ENCODE measurements around the gene TNIK. TPM values are rescaled to one million over a fixed set of nuclear protein-coding genes. Genes with fewer than 3 reads are reported as not detected.

TNIK gene
- total RNA-seq, 2 experiments from 2014 or later: 55.2 to 56.9 TPM

GRCh38 chr3:171115667-171116066 is 344.5 kb downstream of the TNIK start:
- ChIA-PET CTCF (interaction anchor here (0.5 kb wide), 1 partner anchor 882 kb away, joined by 3 read pairs; no protein-coding TSS in a partner anchor), POLR2A (no interaction called here)
- Mint-ChIP-seq H3K4me3 (no peak overlapping the region), H3K4me1 (no peaks in the 10 kb centered on the region), H3K36me3 (ENCODE audit: low read depth) (peaks cover 38% of the 10 kb centered on the region), H3K9me3 (peaks cover 6% of the 10 kb centered on the region), H3K27me3 (no peaks in the 10 kb centered on the region), H3K27ac (no peak overlapping the region)
- no peak for DNase-seq

GRCh38 chr3:171113716-171114115 is 346.5 kb downstream of the TNIK start:
- ChIA-PET CTCF (interaction anchor here (0.7 to 1.3 kb wide), 2 partner anchors 14 to 1540 kb away, joined by 4 read pairs; no protein-coding TSS in a partner anchor), POLR2A (no interaction called here)
- Mint-ChIP-seq H3K27me3 (no peaks in the 10 kb centered on the region), H3K4me1 (no peaks in the 10 kb centered on the region), H3K4me3 (no peak overlapping the region), H3K27ac (no peak overlapping the region), H3K9me3 (no peaks in the 10 kb centered on the region), H3K36me3 (ENCODE audit: low read depth) (peaks cover 29% of the 10 kb centered on the region)
- no peak for DNase-seq

GRCh38 chr3:171110715-171111114 is 349.5 kb downstream of the TNIK start:
- Mint-ChIP-seq H3K4me3 (no peak overlapping the region), H3K27me3 (no peaks in the 10 kb centered on the region), H3K36me3 (ENCODE audit: low read depth) (peaks cover 40% of the 10 kb centered on the region), H3K27ac (no peak overlapping the region), H3K9me3 (no peaks in the 10 kb centered on the region), H3K4me1 (no peaks in the 10 kb centered on the region)
- DNase-seq: no peak
- CTCF ChIA-PET: no interaction called here
- POLR2A ChIA-PET: no interaction called here

GRCh38 chr3:171108066-171108465 is 352.1 kb downstream of the TNIK start:
- Mint-ChIP-seq H3K36me3 (ENCODE audit: low read depth) (peaks cover 39% of the 10 kb centered on the region), H3K27ac (no peak overlapping the region), H3K4me1 (no peaks in the 10 kb centered on the region), H3K27me3 (no peaks in the 10 kb centered on the region), H3K4me3 (no peak overlapping the region), H3K9me3 (no peaks in the 10 kb centered on the region)
- ChIA-PET CTCF (no interaction called here), POLR2A (no interaction called here)
- no peak for DNase-seq

- Mint-ChIP-seq H3K27me3 (no peaks in the 10 kb centered on the region), H3K36me3 (ENCODE audit: low read depth) (peaks cover 51% of the 10 kb centered on the region), H3K27ac (no peak overlapping the region), H3K4me3 (no peak overlapping the region), H3K4me1 (peaks cover 3% of the 10 kb centered on the region), H3K9me3 (no peaks in the 10 kb centered on the region)
- no peak for DNase-seq
- ChIA-PET CTCF (no interaction called here), POLR2A (no interaction called here)
These were observed 357.0 kb downstream of the TNIK start for GRCh38 chr3:171103185-171103584.

- H3K9me3 Mint-ChIP-seq: no peaks in the 10 kb centered on the region
- H3K36me3 Mint-ChIP-seq (ENCODE audit: low read depth): peaks cover 47% of the 10 kb centered on the region
- ChIA-PET CTCF (no interaction called here), POLR2A (no interaction called here)
- peaks cover 3% of the 10 kb centered on the region for H3K4me1 Mint-ChIP-seq
- H3K4me3 Mint-ChIP-seq: no peak overlapping the region
- no peak for DNase-seq
- H3K27ac Mint-ChIP-seq: no peak overlapping the region
- H3K27me3 Mint-ChIP-seq: no peaks in the 10 kb centered on the region
These were observed 358.1 kb downstream of the TNIK start for GRCh38 chr3:171101982-171102641.

- Mint-ChIP-seq H3K27ac (no peak overlapping the region), H3K36me3 (ENCODE audit: low read depth) (peaks cover 41% of the 10 kb centered on the region), H3K27me3 (no peaks in the 10 kb centered on the region), H3K4me3 (no peak overlapping the region), H3K9me3 (no peaks in the 10 kb centered on the region), H3K4me1 (peaks cover 3% of the 10 kb centered on the region)
- ChIA-PET POLR2A (no interaction called here), CTCF (no interaction called here)
- DNase-seq: no peak
These were observed 360.3 kb downstream of the TNIK start for GRCh38 chr3:171099911-171100310.

- no peak overlapping the region for H3K27ac Mint-ChIP-seq
- no peak for DNase-seq
- CTCF ChIA-PET: no interaction called here
- H3K27me3 Mint-ChIP-seq: no peaks in the 10 kb centered on the region
- peaks cover 3% of the 10 kb centered on the region for H3K4me1 Mint-ChIP-seq
- no peak overlapping the region for H3K4me3 Mint-ChIP-seq
- peaks cover 43% of the 10 kb centered on the region for H3K36me3 Mint-ChIP-seq (ENCODE audit: low read depth)
- no peaks in the 10 kb centered on the region for H3K9me3 Mint-ChIP-seq
- POLR2A ChIA-PET: no interaction called here
These were observed 365.1 kb downstream of the TNIK start for GRCh38 chr3:171095063-171095462.

- DNase-seq: no peak
- POLR2A ChIA-PET: no interaction called here
- Mint-ChIP-seq H3K9me3 (no peaks in the 10 kb centered on the region), H3K27ac (no peak overlapping the region), H3K27me3 (no peaks in the 10 kb centered on the region), H3K4me3 (no peak overlapping the region), H3K4me1 (peaks cover 5% of the 10 kb centered on the region), H3K36me3 (ENCODE audit: low read depth) (peaks cover 42% of the 10 kb centered on the region)
- CTCF ChIA-PET: no interaction called here
These were observed 365.8 kb downstream of the TNIK start for GRCh38 chr3:171094411-171094810.

GRCh38 chr3:171093462-171093861 is 366.7 kb downstream of the TNIK start:
- peaks cover 45% of the 10 kb centered on the region for H3K36me3 Mint-ChIP-seq (ENCODE audit: low read depth)
- CTCF ChIA-PET: no interaction called here

GRCh38 chr3:171092467-171092911 is 367.7 kb downstream of the TNIK start:
- no peaks in the 10 kb centered on the region for H3K9me3 Mint-ChIP-seq
- H3K27me3 Mint-ChIP-seq: no peaks in the 10 kb centered on the region
- ChIA-PET CTCF (no interaction called here), POLR2A (no interaction called here)
- DNase-seq: no peak
- peaks cover 48% of the 10 kb centered on the region for H3K36me3 Mint-ChIP-seq (ENCODE audit: low read depth)
- peaks cover 5% of the 10 kb centered on the region for H3K4me1 Mint-ChIP-seq
- no peak overlapping the region for H3K4me3 Mint-ChIP-seq
- H3K27ac Mint-ChIP-seq: no peak overlapping the region

More at GRCh38 chr3:171093462-171093861, 366.7 kb downstream of the TNIK start:
- Mint-ChIP-seq H3K4me3 (no peak overlapping the region), H3K9me3 (no peaks in the 10 kb centered on the region), H3K27me3 (no peaks in the 10 kb centered on the region), H3K4me1 (peaks cover 5% of the 10 kb centered on the region), H3K27ac (no peak overlapping the region)
- no peak for DNase-seq
- POLR2A ChIA-PET: no interaction called here

GRCh38 chr3:171090321-171090720 is 369.9 kb downstream of the TNIK start:
- CTCF ChIA-PET: interaction anchor here (0.9 to 2.1 kb wide), 2 partner anchors 11 to 41 kb away, joined by 3 to 9 read pairs; no protein-coding TSS in a partner anchor
- H3K9me3 Mint-ChIP-seq: no peaks in the 10 kb centered on the region

GRCh38 chr3:171088964-171089754 is 371.0 kb downstream of the TNIK start:
- H3K9me3 Mint-ChIP-seq: no peaks in the 10 kb centered on the region
- CTCF ChIA-PET: interaction anchor here (0.9 to 2.1 kb wide), 3 partner anchors 10 to 40 kb away, joined by 3 to 9 read pairs (median 4); no protein-coding TSS in a partner anchor
- DNase-seq: no peak
- H3K27me3 Mint-ChIP-seq: no peaks in the 10 kb centered on the region
- POLR2A ChIA-PET: no interaction called here
- H3K36me3 Mint-ChIP-seq (ENCODE audit: low read depth): peaks cover 59% of the 10 kb centered on the region
- H3K27ac Mint-ChIP-seq: no peak overlapping the region
- peaks cover 5% of the 10 kb centered on the region for H3K4me1 Mint-ChIP-seq
- H3K4me3 Mint-ChIP-seq: no peak overlapping the region

More at GRCh38 chr3:171090321-171090720, 369.9 kb downstream of the TNIK start:
- H3K4me3 Mint-ChIP-seq: no peak overlapping the region
- peaks cover 52% of the 10 kb centered on the region for H3K36me3 Mint-ChIP-seq (ENCODE audit: low read depth)
- no peak overlapping the region for H3K27ac Mint-ChIP-seq
- POLR2A ChIA-PET: no interaction called here
- H3K27me3 Mint-ChIP-seq: no peaks in the 10 kb centered on the region
- peaks cover 5% of the 10 kb centered on the region for H3K4me1 Mint-ChIP-seq
- no peak for DNase-seq
